HG03095 (cell line): Measurements from ENCODE around the gene ALKBH6.
"Not testable (repeated sequence)": the region's sequence is repeated elsewhere in the genome, so short reads cannot be mapped to it uniquely, and the experiment has no call there.

Experiments used
- ATAC-seq: cut with Tn5 transposase; IDR thresholded peaks from one replicate; pipeline ENCODE4 v1.9.1; 2021; ENCODE audit warnings: moderate library complexity; ENCODE audit not compliant: unreplicated experiment

ALKBH6 gene

DNA sequence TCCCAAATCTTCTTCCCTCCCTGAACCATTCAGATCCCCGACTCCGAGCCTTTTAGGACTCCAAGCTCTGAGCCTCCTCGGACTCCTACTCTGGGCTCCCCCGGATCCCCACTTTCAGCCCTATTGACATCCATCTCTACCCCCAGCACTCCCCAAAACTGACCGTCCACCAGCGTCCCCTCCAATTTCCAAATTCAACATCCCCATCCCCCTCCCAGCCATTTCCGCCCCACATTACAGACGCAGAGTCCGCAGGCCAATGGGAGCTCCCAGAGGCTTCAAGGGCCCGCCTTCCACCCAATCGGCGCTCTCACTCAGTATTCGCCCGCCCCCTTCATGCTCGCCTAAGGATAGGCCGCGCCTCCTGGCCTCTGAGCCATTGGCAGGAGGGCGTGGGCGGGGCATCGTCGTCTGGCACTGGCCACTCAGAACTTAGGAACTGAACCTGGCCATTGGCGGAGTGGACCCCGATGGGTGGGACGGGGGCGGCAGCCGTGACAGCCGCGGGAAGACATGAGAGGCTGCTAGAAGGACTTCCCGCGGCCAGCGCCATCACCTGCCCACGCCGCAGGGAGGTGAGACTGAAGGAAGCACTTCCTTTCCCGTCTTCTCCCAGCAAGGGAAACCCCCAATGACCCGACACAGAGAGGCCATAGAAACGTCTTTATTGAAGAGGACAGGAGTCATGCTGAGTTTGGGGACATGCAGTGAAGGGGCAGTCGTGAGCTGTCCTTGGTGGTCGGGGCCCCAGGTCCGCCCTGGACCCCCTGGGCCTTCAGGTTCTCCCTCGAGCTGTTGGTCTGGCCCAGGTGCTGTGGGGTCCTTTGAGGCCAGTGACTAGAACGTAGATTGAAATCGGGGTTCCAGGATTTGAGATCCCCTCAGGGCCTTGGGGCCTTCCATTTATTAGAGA, at the start of gene ALKBH6:
ALKBH6 (minus strand) TSS at position 202 of the 913 bp plus-strand sequence. CDS start 816 bp downstream, outside the sequence.
- ATAC-seq = peak; percentile 93

DNA sequence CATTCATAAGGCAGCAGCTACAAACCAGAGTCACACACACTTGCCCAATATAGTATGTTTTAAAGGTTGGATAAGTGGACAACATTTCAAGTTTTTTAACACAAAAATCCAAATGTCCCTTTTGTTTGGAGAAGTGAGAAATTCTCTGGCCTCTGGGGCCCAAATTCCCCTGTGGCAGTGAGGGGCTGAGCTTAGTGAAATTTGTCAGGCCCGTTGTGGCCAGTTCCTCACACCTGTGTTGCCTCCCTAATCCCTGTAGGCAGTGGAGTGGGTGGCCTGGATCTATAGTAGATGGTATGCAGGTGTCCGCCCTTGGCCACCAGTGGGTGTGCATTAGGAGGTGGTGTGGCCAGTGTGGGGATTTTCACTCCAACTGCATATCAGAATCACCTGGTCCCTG, 47.4 kb upstream of the ALKBH6 start:
- ATAC-seq = no peak

DNA sequence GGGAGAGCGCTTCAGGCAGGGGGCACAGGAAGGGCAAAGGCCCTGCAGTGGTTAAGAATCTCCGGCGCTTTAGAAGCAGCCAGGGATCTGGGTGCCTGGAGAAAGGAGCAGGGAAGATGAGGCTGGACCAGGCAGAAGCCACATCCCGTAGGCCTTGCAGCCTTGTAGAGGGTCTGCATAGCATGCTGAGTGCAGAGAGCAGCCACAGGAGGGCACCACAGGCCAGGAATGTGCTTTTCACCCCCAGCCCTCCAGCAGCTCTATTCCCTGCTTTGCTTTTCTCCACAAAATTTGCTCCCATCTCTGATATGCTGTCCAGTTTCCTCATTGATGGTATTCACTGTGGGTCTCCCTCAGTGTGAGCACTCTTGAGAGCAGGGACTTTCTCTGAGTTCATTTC, 46.4 kb upstream of the ALKBH6 start:
- no peak for ATAC-seq

DNA sequence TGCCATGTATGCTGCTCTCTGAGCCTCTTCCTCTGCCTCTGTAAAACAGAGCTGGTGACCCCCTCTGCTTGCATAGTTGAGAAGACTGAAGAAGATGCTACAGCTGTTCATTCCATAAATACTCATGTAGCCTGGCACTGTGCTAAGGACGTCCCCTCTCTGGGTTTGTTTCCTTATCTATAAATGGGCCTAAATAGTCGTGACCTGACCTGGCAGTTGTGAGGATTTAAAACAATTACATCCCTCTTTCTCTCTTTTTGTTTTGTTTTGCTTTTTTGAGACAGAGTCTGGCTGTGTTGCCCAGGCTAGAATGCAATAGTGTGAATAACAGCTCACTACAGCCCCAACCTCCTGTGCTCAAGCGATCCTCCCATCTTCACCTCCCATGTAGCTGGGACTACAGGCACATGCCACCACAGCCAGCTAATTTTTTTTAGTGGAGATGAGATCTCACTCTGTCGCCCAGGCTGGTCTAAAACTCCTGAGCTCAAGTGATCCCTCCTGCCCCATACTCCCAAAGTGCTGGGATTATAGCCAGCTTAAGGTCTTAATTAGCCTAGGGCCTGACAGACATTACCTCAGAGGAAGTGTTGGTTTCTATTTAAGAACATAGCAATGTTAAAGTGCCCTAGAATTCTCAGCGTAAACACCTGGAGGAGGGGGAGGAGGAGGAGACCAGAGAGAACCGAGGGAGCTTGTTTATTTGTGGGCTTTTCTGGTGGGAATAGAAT, 45.3 kb upstream of the ALKBH6 start:
- ATAC-seq = no peak

DNA sequence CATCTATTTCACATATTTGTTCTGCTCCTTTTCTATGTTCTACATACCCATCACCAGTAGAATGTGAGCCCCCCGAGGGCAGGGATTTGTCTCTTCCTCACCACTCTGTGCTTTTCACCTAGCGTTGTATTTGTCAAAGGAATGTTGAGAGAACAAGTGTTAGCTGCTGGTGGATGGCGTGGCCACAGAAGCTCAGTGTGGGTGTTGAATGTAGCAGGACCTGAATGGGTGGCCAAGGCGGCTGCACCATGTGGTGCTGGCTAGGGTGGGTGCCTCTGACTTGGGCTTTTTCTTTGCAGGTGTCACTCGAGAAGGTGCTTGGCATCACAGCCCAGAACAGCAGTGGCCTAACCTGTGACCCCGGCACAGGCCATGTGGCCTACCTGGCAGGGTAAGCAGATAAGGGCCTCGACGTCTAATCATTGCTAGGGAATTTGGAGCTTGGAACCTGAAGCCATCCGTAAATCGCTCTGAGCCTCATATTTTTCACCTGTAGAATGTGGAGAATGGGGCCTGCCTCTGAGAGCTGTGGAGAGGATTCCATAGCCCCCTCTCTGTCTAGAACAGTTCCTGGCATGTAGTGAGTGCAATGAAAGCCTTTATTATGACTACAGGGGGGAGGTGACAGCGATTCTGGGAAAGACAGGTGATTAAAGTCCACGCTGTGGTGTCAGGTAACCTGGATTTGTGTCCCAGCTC, 44.6 kb upstream of the ALKBH6 start:
- no peak for ATAC-seq

DNA sequence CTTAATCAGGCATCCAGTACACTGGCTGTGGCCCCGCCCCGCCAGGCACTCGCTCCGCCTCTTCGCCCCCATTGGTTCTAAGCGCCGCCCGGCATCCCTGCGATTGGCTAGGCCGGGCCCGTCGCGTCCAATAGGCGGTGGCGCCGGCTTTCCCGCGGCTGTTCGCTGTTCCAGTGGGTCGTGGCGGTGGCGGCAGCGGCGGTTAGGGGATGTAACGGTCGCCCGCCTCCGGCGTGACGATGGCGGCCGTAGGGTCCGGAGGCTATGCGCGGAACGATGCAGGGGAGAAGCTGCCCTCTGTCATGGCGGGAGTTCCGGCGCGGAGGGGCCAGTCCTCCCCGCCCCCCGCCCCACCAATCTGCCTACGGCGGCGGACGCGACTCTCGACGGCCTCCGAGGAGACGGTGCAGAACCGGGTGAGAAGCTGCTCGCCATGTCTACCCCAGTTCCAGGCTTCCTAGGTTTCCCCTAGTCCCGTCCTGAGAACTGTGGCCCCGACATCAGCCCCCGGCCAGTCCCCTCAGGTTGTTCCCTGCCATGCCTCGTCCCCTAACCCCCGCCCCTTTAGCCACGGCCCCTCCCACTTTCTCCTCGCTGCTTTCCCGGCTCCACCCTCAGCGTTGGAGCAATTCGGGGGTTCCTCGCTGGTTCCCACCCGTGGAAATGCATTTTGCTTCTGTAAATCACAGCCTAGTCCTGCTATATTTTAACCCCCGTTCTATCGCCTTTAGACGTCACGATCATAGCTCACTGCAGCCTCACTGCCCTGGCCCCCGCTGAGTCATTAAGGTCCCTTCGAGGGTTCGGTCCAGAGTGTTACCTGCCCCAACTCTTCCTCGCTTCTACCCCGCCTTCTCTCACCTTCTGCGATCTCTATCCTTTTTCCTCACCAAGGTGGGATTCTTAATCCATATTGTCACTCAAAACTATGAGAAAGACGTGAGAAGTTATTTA, 41.0 kb upstream of the ALKBH6 start, which contains the start of gene WDR62:
WDR62 (plus strand) TSS at position 165 of the 954 bp plus-strand sequence; CDS start at position 240, 75 bp downstream.
- ATAC-seq = peak; percentile 56

DNA sequence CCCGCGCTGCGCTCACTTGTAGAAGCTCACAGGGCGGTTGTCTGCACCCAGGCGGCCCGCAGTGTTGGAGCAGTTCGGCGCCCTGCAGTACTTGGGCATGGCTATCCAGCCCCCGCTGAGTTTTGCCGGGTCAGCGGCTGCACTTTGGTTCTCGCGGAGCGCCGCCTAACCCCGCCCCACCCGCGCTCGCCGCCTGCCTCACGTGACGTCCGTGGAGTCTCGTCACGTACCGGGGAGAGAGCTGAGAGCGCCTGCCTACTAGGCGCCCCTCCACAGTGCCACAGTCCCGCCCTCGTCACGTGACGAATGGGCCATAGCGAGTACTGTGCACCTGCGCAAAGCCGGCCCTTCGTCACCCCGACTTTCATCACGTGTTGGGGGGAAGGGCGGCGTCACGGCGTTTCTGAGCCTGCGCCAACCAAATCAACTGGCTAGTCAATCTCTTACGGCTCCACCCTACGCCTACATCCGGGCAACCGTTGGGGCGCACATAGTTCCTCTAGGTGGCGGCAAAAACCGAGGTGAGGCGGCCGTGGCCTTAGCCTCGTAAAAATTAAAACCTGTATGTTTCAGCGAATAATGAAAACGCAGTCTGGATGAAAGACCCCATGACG, 40.2 kb upstream of the ALKBH6 start, which contains the start of gene THAP8:
THAP8 (minus strand) TSS at position 167 of the 614 bp plus-strand sequence; CDS start at position 99, 68 bp downstream.
- peak; percentile 82 for ATAC-seq

DNA sequence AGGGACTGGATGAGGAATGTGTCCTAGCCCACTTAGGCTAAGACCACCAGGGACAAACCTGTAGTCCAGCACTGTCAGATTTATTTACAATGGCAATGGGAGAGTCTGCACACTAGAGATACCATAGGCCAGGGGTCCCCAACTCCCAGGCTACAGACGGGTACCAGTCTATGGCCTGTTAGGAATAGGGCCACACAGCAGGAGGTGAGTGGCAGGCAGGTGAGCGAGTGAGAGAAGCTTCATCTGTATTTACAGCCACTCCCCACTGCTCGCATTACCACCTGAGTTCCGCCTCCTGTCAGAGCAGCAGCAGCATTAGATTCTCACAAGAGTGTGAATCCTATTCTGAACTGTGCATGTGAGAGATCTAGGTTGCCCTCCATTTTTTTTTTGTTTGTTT, 37.6 kb upstream of the ALKBH6 start:
- ATAC-seq = no peak

DNA sequence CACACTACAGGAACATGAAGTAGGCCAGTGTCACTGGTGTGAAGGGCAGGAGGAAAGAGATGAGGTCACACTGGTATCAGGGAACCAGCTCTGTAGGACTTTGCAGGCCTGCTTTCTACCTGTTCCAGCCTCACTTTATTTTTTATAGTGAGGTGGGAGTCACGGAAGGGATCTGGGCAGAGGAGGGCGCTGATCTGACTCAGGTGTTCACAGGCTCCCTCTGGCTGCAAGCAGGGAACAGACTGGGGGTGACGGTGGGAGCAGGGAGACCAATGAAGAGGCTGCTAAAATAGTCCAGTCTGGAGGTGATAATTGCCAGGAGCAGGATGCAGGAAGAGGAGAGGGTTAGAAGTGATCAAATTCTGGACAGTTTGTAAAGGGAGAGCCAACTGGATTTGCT, 37.2 kb upstream of the ALKBH6 start:
- no peak for ATAC-seq

DNA sequence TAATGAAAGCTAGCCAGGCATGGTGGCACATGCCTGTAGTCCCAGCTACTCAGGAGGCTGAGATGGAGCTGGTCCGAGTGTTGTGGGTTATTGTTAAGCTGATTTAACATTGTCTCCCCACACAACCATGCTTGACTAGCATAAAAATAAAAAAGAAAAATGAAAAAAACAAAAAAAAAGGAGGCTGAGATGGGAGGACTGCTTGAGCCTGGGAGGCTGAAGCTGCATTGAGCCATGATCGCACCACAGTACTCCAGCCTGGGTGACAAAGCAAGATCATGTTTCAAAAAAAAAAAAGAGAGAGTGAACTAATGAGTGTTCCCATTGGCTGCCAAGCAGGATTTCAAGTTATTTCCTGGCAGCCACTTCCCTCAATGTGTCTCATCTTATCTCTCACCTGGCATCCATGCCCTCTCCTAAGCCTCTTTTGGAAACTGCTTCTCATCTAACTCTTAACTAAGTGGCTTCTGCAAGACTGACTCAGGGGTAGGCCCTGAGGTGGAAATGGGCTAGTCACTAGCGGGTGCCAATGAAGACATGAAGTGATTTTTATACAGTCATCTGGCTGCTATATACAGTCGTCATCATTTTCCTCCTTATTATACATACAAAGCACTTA, 35.2 kb upstream of the ALKBH6 start:
- no peak for ATAC-seq

DNA sequence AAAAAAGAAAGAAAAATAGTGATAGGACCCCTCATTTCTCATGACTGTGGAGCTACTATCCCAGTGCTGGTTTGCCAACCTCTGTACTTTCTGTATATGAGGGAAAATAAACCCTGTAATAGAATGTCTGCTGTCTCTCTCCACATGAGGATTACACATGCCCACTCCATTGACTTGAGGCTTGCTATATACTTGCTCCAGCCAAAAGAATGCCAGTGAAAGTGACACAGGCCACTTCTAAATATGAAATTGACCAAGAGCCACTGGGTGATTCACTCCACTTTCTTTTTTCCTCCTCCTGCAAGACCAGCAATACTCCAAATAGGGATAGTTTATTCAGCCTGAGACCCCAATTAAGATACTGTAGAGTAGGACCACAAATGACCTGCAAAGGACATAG, 33.8 kb upstream of the ALKBH6 start:
- ATAC-seq = no peak

DNA sequence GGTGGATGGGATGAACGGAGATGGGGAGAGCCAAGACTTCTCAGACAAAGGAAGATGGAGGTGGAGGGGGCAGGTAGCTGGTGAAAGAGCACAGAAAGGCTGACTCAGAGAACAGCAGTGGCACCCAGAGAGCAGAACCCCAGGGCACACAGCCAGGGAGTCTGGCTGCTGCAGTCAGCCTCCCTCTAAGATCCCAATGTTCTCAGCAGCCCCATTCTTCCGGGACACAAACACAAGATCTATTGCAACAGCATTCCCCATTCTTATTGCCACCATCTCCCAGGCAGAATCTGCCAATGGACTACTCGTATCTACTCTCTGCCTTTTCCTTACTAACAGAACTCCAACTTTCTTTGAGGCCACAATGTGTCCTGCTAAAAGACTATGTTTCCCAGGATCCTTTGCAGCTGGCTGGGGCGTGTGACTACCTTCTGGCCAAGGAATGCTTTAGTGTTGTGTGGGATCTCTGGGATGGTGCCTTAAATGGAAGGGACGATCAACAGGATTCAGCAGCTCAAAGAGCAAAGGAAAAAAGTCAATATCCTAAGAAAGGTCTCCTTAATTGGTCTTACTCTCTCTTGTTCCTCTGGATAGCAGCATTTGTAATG, 32.5 kb upstream of the ALKBH6 start:
- ATAC-seq = no peak

DNA sequence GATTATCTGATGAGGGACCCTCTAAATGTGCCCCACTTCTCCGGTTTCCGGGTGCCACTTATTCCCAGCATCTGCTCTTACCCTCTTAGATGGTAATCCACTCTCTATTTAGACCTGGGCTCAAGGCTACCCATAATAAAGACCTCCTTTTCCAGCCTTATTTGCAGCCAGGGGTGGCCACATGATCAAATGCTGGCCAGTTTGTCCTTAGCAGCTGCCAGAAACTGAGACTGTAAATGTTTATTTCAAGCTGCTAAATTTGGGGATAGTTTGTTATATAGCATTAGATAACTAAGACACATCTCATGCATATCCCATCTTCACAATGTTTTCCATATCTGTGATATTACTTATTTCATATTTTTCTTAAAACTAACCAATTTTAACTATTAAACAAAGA, 29.9 kb upstream of the ALKBH6 start:
- ATAC-seq = no peak

DNA sequence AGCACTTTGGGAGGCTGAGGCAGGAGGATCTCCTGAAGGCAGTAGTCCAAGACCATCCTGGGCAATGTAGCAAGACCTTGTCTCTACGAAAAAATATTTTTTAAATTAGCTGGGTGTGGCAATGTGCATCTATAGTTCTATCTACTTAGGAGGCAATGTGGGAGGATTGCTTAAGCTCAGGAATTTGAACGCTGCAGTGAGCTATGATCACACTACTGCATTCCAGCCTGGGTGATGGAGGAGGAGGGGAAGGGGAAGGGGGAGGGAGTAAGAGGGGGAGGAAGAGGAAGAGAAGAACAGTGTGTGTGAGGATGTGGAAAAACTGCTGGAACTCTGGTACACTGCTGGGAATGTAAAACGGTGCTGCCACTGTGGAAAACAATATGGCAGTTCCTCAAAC, 27.8 kb upstream of the ALKBH6 start:
- no peak for ATAC-seq

DNA sequence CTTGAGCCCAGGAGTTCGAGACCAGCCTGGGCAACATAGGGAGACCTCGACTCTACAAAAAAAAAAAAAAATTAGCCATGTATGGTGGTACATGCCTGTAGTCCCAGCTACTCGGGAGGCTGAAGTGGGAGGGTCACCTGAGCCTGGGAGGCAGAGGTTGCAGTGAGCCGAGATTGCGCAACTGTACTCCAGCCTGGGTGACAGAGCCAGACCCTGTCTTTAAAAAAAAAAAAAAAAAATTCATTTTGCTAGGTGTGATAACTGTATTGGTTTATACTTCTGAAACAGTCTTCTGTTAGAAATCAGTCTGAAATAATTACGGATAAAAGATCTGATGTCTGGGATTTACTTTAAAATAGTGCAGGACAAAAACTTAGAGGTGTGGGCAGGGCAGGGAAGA, 27.1 kb upstream of the ALKBH6 start:
- not testable (repeated sequence) for ATAC-seq

DNA sequence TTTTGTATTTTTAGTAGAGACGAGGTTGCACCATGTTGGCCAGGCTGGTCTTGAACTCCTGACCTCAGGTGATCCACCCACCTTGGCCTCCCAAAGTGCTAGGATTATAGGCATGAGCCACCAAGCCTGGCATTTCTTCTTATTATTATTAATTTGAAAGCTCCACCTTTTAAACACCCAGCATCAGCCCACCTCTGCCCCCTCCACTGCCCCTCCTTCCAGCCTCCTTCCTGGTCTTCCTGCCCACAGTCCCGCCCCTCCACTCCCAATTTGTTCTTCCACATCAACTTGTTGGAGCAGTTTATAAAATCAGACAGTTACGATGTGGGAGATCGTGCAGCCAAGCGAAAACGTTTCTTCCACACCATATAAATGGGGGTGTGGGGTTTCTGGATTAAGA, 26.5 kb upstream of the ALKBH6 start:
- ATAC-seq = no peak

DNA sequence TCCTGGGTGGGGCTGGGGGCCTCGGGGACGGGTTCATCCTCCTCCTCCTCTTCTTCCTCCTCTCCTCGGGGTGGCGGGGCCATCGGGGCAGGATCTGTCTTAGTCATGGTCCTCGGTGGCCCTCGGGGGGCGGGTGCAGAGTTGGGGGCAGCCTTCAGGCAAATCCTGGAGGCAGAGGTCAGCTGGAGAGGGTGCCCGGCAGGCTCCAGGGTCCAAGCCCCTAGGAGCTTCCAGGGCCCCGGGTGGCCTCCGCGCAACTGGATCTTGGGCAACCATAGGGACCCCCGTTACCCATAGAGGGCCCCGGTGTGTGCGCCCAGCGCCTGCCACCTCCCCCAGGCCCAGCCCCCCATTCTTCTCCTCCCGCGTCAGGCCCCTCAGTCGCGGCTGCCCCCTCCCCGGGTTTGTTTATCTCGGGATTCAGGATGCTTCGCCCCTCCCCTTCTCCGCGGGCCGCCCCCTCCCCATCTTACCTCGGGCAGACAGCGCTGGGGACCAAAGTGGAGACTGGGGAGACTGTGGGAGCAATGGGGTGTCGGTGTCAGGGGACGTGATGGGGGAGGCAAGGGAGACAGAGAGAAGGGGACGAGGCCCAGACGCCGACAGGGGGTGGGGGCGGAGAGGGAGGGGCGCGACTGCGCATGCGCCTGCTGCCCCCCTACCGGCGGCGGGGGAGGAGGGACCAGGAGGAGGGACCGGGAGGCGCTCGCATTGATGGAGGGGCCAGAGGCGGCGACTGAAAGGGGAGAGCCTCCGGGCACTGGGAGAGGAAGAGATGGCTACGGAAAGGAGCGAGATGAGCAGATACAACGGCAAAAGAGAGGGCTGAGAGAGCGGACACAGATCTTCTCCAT, 18.5 kb upstream of the ALKBH6 start, which contains the start of gene CLIP3:
CLIP3 (minus strand) TSS at position 623 of the 854 bp plus-strand sequence; CDS start at position 107, 516 bp downstream.
- ATAC-seq = no peak

DNA sequence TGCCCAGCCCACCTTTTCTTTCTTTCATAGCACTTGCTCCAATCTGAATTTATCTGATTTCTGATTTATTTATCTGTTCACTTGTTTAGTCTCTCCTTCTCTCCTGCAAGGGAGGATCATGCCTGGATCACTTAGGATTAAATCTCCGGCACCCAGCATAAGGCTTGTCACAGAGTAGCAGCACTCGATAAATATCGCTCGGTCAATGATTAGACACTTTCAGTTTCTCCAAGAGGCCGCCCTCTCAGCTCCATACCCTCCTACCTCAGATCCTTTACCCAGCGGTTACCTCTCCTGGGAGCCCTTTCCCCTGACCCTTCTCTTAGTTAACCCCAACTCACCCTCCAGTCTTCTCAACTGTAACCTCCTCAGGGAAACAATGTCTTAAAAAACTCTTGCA, 17.3 kb upstream of the ALKBH6 start:
- no peak for ATAC-seq
